Measurements from ENCODE around the gene CLSTN1. TPM values are rescaled to one million over a fixed set of nuclear protein-coding genes. Genes with fewer than 3 reads are reported as not detected.
A peak's percentile ranks its signal among the peaks of the same experiment; 100 is the strongest.

CLSTN1 gene
- total RNA-seq (106 TPM), polyA plus RNA-seq (10 to 100 TPM; 19.2 to 25.4 (median 22.3) TPM)

- Histone ChIP-seq H3K4me1 (ENCODE audit: control insufficient read depth, insufficient read depth, low read length, poor library complexity, severe bottlenecking) (peaks cover 41% of the 10 kb centered on the region), H3K9me3 (ENCODE audit: control insufficient read depth in 2 of 2, low read length in 2 of 2) (no peaks in the 10 kb centered on the region), H3K36me3 (ENCODE audit: control insufficient read depth, insufficient read depth, low read length) (no peaks in the 10 kb centered on the region), H3K4me3 (ENCODE audit: low read depth, low read length) (peak within 1 kb of the TSS; percentile 89), H3K27me3 (ENCODE audit: control insufficient read depth, insufficient read depth, low read length) (no peaks in the 10 kb centered on the region), H3K27ac (ENCODE audit: insufficient read depth, low read length, poor library complexity, severe bottlenecking) (peak within 1 kb of the TSS; percentile 72)
- ATAC-seq (ENCODE audit: low read depth in 2 of 2) (peak; percentile 80 to 81), DNase-seq (peak; percentile 83 to 91 (median 86))
- Mint-ChIP-seq H3K36me3 (no peaks in the 10 kb centered on the region), H3K4me1 (peaks cover 18 to 54% (median 42%) of the 10 kb centered on the region in 4 donors), H3K4me3 (peak within 1 kb of the TSS; percentile 96 to 100 (median 97)), H3K9me3 (peaks cover 0 to 1% (median 0%) of the 10 kb centered on the region in 7 donors), H3K27me3 (no peaks in the 10 kb centered on the region), H3K27ac (peak within 1 kb of the TSS; percentile 64 to 97 (median 94))
These were observed at the start of gene CLSTN1 for GRCh38 chr1:9823943-9824701. Gene CLSTN1, minus strand, starts transcription at chr1:9823965. Its CDS starts 232 bp downstream, at chr1:9823733.

DNA sequence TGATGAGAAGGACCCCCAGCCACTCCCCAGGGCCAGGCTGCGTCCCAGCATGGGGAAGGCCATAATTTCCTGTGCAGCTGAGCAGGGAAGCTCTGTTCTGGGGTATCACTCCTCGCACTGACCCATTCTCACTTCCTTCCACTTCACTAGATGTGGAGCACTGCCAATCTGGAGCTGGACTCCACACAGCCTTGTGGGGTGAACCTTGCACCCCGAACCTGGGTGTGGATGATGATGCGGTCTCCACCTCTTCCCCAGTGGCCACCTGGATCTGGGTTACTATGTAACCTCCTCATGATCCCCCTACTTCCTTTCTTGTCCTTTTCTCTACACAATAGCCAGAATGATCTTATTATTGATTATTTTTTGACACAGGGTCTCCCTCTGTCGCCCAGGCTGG lies 49.6 kb upstream of the CLSTN1 start:
- Mint-ChIP-seq H3K4me1 (peaks cover 0 to 8% (median 5%) of the 10 kb centered on the region in 4 donors), H3K9me3 (peaks cover 0 to 1% (median 0%) of the 10 kb centered on the region in 7 donors), H3K4me3 (no peak overlapping the region), H3K27me3 (no peaks in the 10 kb centered on the region), H3K27ac (no peak overlapping the region), H3K36me3 (peaks cover 7% of the 10 kb centered on the region)
- H3K9me3 ChIP-seq (ENCODE audit: control insufficient read depth in 2 of 2, low read length in 2 of 2) = no peaks in the 10 kb centered on the region
- ATAC-seq (ENCODE audit: low read depth in 2 of 2) (no peak), DNase-seq (no peak)
- peaks cover 7% of the 10 kb centered on the region for H3K36me3 ChIP-seq (ENCODE audit: control insufficient read depth, insufficient read depth, low read length)
- H3K27ac ChIP-seq (ENCODE audit: insufficient read depth, low read length, poor library complexity, severe bottlenecking) = no peak overlapping the region
- no peaks in the 10 kb centered on the region for H3K27me3 ChIP-seq (ENCODE audit: control insufficient read depth, insufficient read depth, low read length)
- no peak overlapping the region for H3K4me3 ChIP-seq (ENCODE audit: low read depth, low read length)
- peaks cover 4% of the 10 kb centered on the region for H3K4me1 ChIP-seq (ENCODE audit: control insufficient read depth, insufficient read depth, low read length, poor library complexity, severe bottlenecking)

DNA sequence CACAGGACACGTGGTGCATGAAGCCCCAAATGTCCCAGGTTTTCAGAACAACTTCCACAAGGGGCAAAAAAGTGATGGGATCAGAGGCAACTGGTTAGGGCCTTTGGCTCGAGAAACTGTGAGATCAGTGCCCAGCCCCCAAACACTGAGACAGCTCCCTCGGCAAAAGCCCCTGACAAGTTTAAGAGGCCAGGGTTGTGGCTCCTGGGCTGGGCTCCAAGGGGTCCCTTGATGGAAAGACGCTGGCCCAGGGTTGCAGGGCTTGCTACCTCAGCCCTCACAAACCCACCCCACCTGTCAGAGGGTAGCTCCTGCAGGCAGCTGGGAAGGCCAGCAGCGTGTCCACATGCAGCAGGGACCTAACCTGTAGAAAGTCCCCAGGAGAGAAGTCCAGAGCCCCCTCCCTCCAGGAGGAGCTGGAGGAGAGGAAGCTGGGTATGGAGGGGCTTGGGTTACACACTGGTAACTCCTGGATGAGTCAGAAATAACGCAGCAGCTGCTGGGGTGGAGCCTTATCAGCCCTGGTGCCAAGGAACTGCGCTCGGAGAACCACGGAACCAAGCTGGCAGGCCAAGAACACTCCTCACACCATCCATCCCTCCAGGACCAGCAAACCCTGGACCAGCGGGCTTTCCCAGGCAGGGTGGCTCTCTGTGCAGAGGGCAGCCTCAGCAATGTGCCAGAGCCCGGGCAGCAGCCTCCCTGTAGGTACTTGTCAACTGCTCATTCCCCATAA lies 48.8 kb upstream of the CLSTN1 start:
- Mint-ChIP-seq H3K4me1 (peaks cover 0 to 8% (median 5%) of the 10 kb centered on the region in 4 donors), H3K4me3 (no peak overlapping the region), H3K27ac (no peak overlapping the region), H3K36me3 (peaks cover 7% of the 10 kb centered on the region), H3K27me3 (no peaks in the 10 kb centered on the region), H3K9me3 (peaks cover 0 to 1% (median 0%) of the 10 kb centered on the region in 7 donors)
- H3K36me3 ChIP-seq (ENCODE audit: control insufficient read depth, insufficient read depth, low read length) = peaks cover 7% of the 10 kb centered on the region
- DNase-seq = no peak
- ATAC-seq (ENCODE audit: low read depth in 2 of 2) = no peak
- peaks cover 6% of the 10 kb centered on the region for H3K4me1 ChIP-seq (ENCODE audit: control insufficient read depth, insufficient read depth, low read length, poor library complexity, severe bottlenecking)
- no peaks in the 10 kb centered on the region for H3K27me3 ChIP-seq (ENCODE audit: control insufficient read depth, insufficient read depth, low read length)
- no peaks in the 10 kb centered on the region for H3K9me3 ChIP-seq (ENCODE audit: control insufficient read depth in 2 of 2, low read length in 2 of 2)
- H3K27ac ChIP-seq (ENCODE audit: insufficient read depth, low read length, poor library complexity, severe bottlenecking) = no peak overlapping the region
- H3K4me3 ChIP-seq (ENCODE audit: low read depth, low read length) = no peak overlapping the region

DNA sequence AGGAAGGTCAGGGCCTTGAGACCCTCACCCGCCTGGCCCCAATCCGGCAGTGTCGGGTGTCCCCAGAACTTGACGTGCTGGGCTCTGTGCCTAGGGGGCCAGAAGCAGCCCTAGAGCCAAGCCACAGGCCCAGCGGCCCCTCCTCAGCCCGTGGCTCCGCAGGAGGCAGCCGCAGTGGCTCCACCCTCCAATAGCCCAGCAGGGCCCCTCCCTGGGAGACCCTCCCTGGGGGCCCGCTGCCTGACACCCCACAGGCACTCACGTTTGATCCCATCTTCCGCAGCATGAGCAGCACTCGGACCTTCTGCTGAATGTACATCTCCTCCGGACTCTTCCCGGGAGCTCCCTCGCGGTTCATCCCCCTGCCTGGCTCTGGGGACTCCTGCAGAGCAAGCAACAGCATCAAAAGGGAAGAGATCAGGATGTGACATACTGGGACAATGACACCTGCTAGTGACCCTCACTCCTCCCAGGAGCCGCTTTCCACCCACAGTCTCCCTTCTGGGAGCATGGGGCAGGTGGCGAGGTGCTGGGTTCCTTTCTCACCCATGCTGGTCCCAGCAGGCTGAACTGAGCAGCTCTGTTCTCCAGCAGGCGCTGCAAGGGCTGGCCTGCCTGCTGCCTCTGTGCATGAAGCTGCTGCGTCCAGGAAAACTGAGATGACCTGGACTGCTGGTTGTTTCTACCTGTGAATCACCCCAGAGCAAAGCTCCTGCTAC lies 48.1 kb upstream of the CLSTN1 start:
- Histone ChIP-seq H3K27ac (ENCODE audit: insufficient read depth, low read length, poor library complexity, severe bottlenecking) (no peak overlapping the region), H3K9me3 (ENCODE audit: control insufficient read depth in 2 of 2, low read length in 2 of 2) (no peaks in the 10 kb centered on the region), H3K27me3 (ENCODE audit: control insufficient read depth, insufficient read depth, low read length) (no peaks in the 10 kb centered on the region), H3K36me3 (ENCODE audit: control insufficient read depth, insufficient read depth, low read length) (peaks cover 7% of the 10 kb centered on the region), H3K4me1 (ENCODE audit: control insufficient read depth, insufficient read depth, low read length, poor library complexity, severe bottlenecking) (peaks cover 11% of the 10 kb centered on the region), H3K4me3 (ENCODE audit: low read depth, low read length) (no peak overlapping the region)
- Mint-ChIP-seq H3K4me3 (no peak overlapping the region), H3K27ac (no peak overlapping the region), H3K4me1 (peaks cover 0 to 14% (median 6%) of the 10 kb centered on the region in 4 donors), H3K36me3 (peaks cover 7% of the 10 kb centered on the region), H3K9me3 (peaks cover 0 to 1% (median 0%) of the 10 kb centered on the region in 7 donors), H3K27me3 (no peaks in the 10 kb centered on the region)
- DNase-seq (no peak), ATAC-seq (ENCODE audit: low read depth in 2 of 2) (no peak)

- Histone ChIP-seq H3K36me3 (ENCODE audit: control insufficient read depth, insufficient read depth, low read length) (peaks cover 7% of the 10 kb centered on the region), H3K27ac (ENCODE audit: insufficient read depth, low read length, poor library complexity, severe bottlenecking) (no peak overlapping the region), H3K4me1 (ENCODE audit: control insufficient read depth, insufficient read depth, low read length, poor library complexity, severe bottlenecking) (peaks cover 11% of the 10 kb centered on the region), H3K9me3 (ENCODE audit: control insufficient read depth in 2 of 2, low read length in 2 of 2) (no peaks in the 10 kb centered on the region), H3K4me3 (ENCODE audit: low read depth, low read length) (no peak overlapping the region), H3K27me3 (ENCODE audit: control insufficient read depth, insufficient read depth, low read length) (no peaks in the 10 kb centered on the region)
- no peak for ATAC-seq (ENCODE audit: low read depth in 2 of 2)
- DNase-seq = no peak
- H3K4me1 Mint-ChIP-seq = peaks cover 0 to 17% (median 8%) of the 10 kb centered on the region in 4 donors
- H3K4me3 Mint-ChIP-seq = no peak overlapping the region
- H3K27me3 Mint-ChIP-seq = no peaks in the 10 kb centered on the region
- no peak overlapping the region for H3K27ac Mint-ChIP-seq
- peaks cover 0 to 1% (median 0%) of the 10 kb centered on the region in 7 donors for H3K9me3 Mint-ChIP-seq
- H3K36me3 Mint-ChIP-seq = peaks cover 7% of the 10 kb centered on the region
These were observed 47.3 kb upstream of the CLSTN1 start for GRCh38 chr1:9871021-9871420.

- Histone ChIP-seq H3K9me3 (ENCODE audit: control insufficient read depth in 2 of 2, low read length in 2 of 2) (no peaks in the 10 kb centered on the region), H3K27me3 (ENCODE audit: control insufficient read depth, insufficient read depth, low read length) (no peaks in the 10 kb centered on the region), H3K36me3 (ENCODE audit: control insufficient read depth, insufficient read depth, low read length) (peaks cover 7% of the 10 kb centered on the region), H3K4me1 (ENCODE audit: control insufficient read depth, insufficient read depth, low read length, poor library complexity, severe bottlenecking) (peaks cover 11% of the 10 kb centered on the region), H3K27ac (ENCODE audit: insufficient read depth, low read length, poor library complexity, severe bottlenecking) (no peak overlapping the region), H3K4me3 (ENCODE audit: low read depth, low read length) (no peak overlapping the region)
- peaks cover 0 to 17% (median 8%) of the 10 kb centered on the region in 4 donors for H3K4me1 Mint-ChIP-seq
- H3K9me3 Mint-ChIP-seq = peaks cover 0 to 1% (median 0%) of the 10 kb centered on the region in 7 donors
- H3K36me3 Mint-ChIP-seq = peaks cover 7% of the 10 kb centered on the region
- DNase-seq (no peak), ATAC-seq (ENCODE audit: low read depth in 2 of 2) (no peak)
- H3K27me3 Mint-ChIP-seq = no peaks in the 10 kb centered on the region
- no peak overlapping the region for H3K4me3 Mint-ChIP-seq
- no peak overlapping the region for H3K27ac Mint-ChIP-seq
These were observed 46.8 kb upstream of the CLSTN1 start for GRCh38 chr1:9870572-9870971.

GRCh38 chr1:9869831-9870251 lies 46.1 kb upstream of the CLSTN1 start:
- Histone ChIP-seq H3K9me3 (ENCODE audit: control insufficient read depth in 2 of 2, low read length in 2 of 2) (no peaks in the 10 kb centered on the region), H3K4me1 (ENCODE audit: control insufficient read depth, insufficient read depth, low read length, poor library complexity, severe bottlenecking) (peaks cover 8% of the 10 kb centered on the region), H3K27me3 (ENCODE audit: control insufficient read depth, insufficient read depth, low read length) (no peaks in the 10 kb centered on the region), H3K4me3 (ENCODE audit: low read depth, low read length) (no peak overlapping the region), H3K27ac (ENCODE audit: insufficient read depth, low read length, poor library complexity, severe bottlenecking) (no peak overlapping the region), H3K36me3 (ENCODE audit: control insufficient read depth, insufficient read depth, low read length) (peaks cover 7% of the 10 kb centered on the region)
- no peak for DNase-seq
- H3K27me3 Mint-ChIP-seq = no peaks in the 10 kb centered on the region
- H3K4me1 Mint-ChIP-seq = peaks cover 0 to 13% (median 4%) of the 10 kb centered on the region in 4 donors
- no peak overlapping the region for H3K27ac Mint-ChIP-seq
- H3K4me3 Mint-ChIP-seq = no peak overlapping the region
- peaks cover 7% of the 10 kb centered on the region for H3K36me3 Mint-ChIP-seq
- ATAC-seq (ENCODE audit: low read depth in 2 of 2) = no peak
- peaks cover 0 to 1% (median 0%) of the 10 kb centered on the region in 7 donors for H3K9me3 Mint-ChIP-seq

Measured in CD4-positive, CD25-positive, alpha-beta regulatory T cell (primary cell).